Measurements from ENCODE around the gene FBXL20. TPM values are rescaled to one million over a fixed set of nuclear protein-coding genes. Genes with fewer than 3 reads are reported as not detected.
"Not testable (repeated sequence)": the region's sequence is repeated elsewhere in the genome, so short reads cannot be mapped to it uniquely, and the experiment has no call there.

The FBXL20 gene
- total and polyA plus RNA-seq, 5 donors, result 4.0 to 12.4 (median 9.6) TPM

GRCh38 chr17:39327109-39327508 lies 74.3 kb downstream of the FBXL20 start:
- WGBS, result 96% methylated on average over 4 of the region's 4 CpGs
- no peaks in the 10 kb centered on the region for H3K9me3 ChIP-seq (ENCODE audit: control insufficient read depth, low read length)
- H3K27ac ChIP-seq (ENCODE audit: low read length), result no peak overlapping the region
- no peaks in the 10 kb centered on the region for H3K27me3 ChIP-seq (ENCODE audit: control insufficient read depth, insufficient read depth)
- intact Hi-C loops (cut with DNase I), result no loop called here
- DNase-seq (no peak), ATAC-seq (no peak)
- H3K4me1 ChIP-seq (ENCODE audit: control insufficient read depth, insufficient read depth, low read length), result no peaks in the 10 kb centered on the region
- H3K4me3 ChIP-seq (ENCODE audit: low read length), result no peak overlapping the region

GRCh38 chr17:39325528-39326240 lies 75.7 kb downstream of the FBXL20 start:
- Histone ChIP-seq H3K4me1 (ENCODE audit: control insufficient read depth, insufficient read depth, low read length) (no peaks in the 10 kb centered on the region), H3K4me3 (ENCODE audit: low read length) (no peak overlapping the region), H3K27ac (ENCODE audit: low read length) (no peak overlapping the region), H3K27me3 (ENCODE audit: control insufficient read depth, insufficient read depth) (no peaks in the 10 kb centered on the region), H3K9me3 (ENCODE audit: control insufficient read depth, low read length) (no peaks in the 10 kb centered on the region)
- intact Hi-C loops (cut with DNase I), result no loop called here
- peak in 1 of 2 donors; percentile 29 for ATAC-seq
- WGBS, result 73% methylated on average over 4 of the region's 4 CpGs
- no peak for DNase-seq

- H3K27ac ChIP-seq (ENCODE audit: low read length), result no peak overlapping the region
- 90% methylated on average over 8 of the region's 8 CpGs for WGBS
These were observed 82.8 kb downstream of the FBXL20 start for GRCh38 chr17:39318636-39319035.

GRCh38 chr17:39306509-39307212 lies 94.8 kb downstream of the FBXL20 start:
- Histone ChIP-seq H3K9me3 (ENCODE audit: control insufficient read depth, low read length) (no peaks in the 10 kb centered on the region), H3K27me3 (ENCODE audit: control insufficient read depth, insufficient read depth) (no peaks in the 10 kb centered on the region), H3K27ac (ENCODE audit: low read length) (no peak overlapping the region), H3K4me1 (ENCODE audit: control insufficient read depth, insufficient read depth, low read length) (no peaks in the 10 kb centered on the region), H3K4me3 (ENCODE audit: low read length) (no peak overlapping the region)
- 39% methylated on average over 3 of the region's 3 CpGs for WGBS
- intact Hi-C loops (cut with DNase I), result no loop called here
- ATAC-seq (no peak), DNase-seq (no peak)

More at GRCh38 chr17:39318636-39319035, 82.8 kb downstream of the FBXL20 start:
- Histone ChIP-seq H3K9me3 (ENCODE audit: control insufficient read depth, low read length) (no peaks in the 10 kb centered on the region), H3K27me3 (ENCODE audit: control insufficient read depth, insufficient read depth) (no peaks in the 10 kb centered on the region), H3K4me1 (ENCODE audit: control insufficient read depth, insufficient read depth, low read length) (no peaks in the 10 kb centered on the region), H3K4me3 (ENCODE audit: low read length) (no peak overlapping the region)
- no peak for DNase-seq
- intact Hi-C loops (cut with DNase I), result no loop called here
- ATAC-seq, result no peak

GRCh38 chr17:39305978-39306377 lies 95.4 kb downstream of the FBXL20 start:
- Histone ChIP-seq H3K9me3 (ENCODE audit: control insufficient read depth, low read length) (no peaks in the 10 kb centered on the region), H3K27ac (ENCODE audit: low read length) (no peak overlapping the region), H3K4me3 (ENCODE audit: low read length) (no peak overlapping the region), H3K27me3 (ENCODE audit: control insufficient read depth, insufficient read depth) (no peaks in the 10 kb centered on the region), H3K4me1 (ENCODE audit: control insufficient read depth, insufficient read depth, low read length) (no peaks in the 10 kb centered on the region)
- ATAC-seq (no peak), DNase-seq (no peak)
- intact Hi-C loops (cut with DNase I), result no loop called here
- 59% methylated on average over 7 of the region's 7 CpGs for WGBS

- no peaks in the 10 kb centered on the region for H3K9me3 ChIP-seq (ENCODE audit: control insufficient read depth, low read length)
- intact Hi-C loops (cut with DNase I), result no loop called here
- DNase-seq (no peak), ATAC-seq (no peak)
- 98% methylated on average over 1 of the region's 1 CpG for WGBS
- H3K27ac ChIP-seq (ENCODE audit: low read length), result no peak overlapping the region
- H3K27me3 ChIP-seq (ENCODE audit: control insufficient read depth, insufficient read depth), result no peaks in the 10 kb centered on the region
- no peaks in the 10 kb centered on the region for H3K4me1 ChIP-seq (ENCODE audit: control insufficient read depth, insufficient read depth, low read length)
- no peak overlapping the region for H3K4me3 ChIP-seq (ENCODE audit: low read length)
These were observed 97.2 kb downstream of the FBXL20 start for GRCh38 chr17:39304188-39304587.

GRCh38 chr17:39294060-39294459 lies 107.4 kb downstream of the FBXL20 start:
- ATAC-seq (no peak), DNase-seq (no peak)
- H3K27ac ChIP-seq (ENCODE audit: low read length), result no peak overlapping the region
- H3K4me3 ChIP-seq (ENCODE audit: low read length), result no peak overlapping the region
- no peaks in the 10 kb centered on the region for H3K27me3 ChIP-seq (ENCODE audit: control insufficient read depth, insufficient read depth)
- intact Hi-C loops (cut with DNase I), result no loop called here
- H3K9me3 ChIP-seq (ENCODE audit: control insufficient read depth, low read length), result no peaks in the 10 kb centered on the region
- no peaks in the 10 kb centered on the region for H3K4me1 ChIP-seq (ENCODE audit: control insufficient read depth, insufficient read depth, low read length)

- ATAC-seq; intact Hi-C loops (cut with DNase I): not testable (repeated sequence)
These were observed 108.9 kb downstream of the FBXL20 start for GRCh38 chr17:39292546-39292945.

GRCh38 chr17:39286513-39286912 lies 114.9 kb downstream of the FBXL20 start:
- H3K4me3 ChIP-seq (ENCODE audit: low read length); H3K9me3 ChIP-seq (ENCODE audit: control insufficient read depth, low read length); H3K27me3 ChIP-seq (ENCODE audit: control insufficient read depth, insufficient read depth); ATAC-seq; H3K27ac ChIP-seq (ENCODE audit: low read length); H3K4me1 ChIP-seq (ENCODE audit: control insufficient read depth, insufficient read depth, low read length): not testable (repeated sequence)
- peak in 1 of 3 donors; percentile 58 for DNase-seq
- intact Hi-C loops (cut with DNase I), result loop anchor here in 1 of 4 donors (10.0 kb wide), 1 partner anchor 108 kb away; no protein-coding TSS in a partner anchor
- 83% methylated on average over 3 of the region's 3 CpGs for WGBS

More at GRCh38 chr17:39292546-39292945, 108.9 kb downstream of the FBXL20 start:
- not testable (repeated sequence) for H3K4me3 ChIP-seq (ENCODE audit: low read length); H3K9me3 ChIP-seq (ENCODE audit: control insufficient read depth, low read length); DNase-seq; H3K27ac ChIP-seq (ENCODE audit: low read length); H3K4me1 ChIP-seq (ENCODE audit: control insufficient read depth, insufficient read depth, low read length); H3K27me3 ChIP-seq (ENCODE audit: control insufficient read depth, insufficient read depth)
- 98% methylated on average over 8 of the region's 8 CpGs for whole genome bisulfite sequencing

- H3K27me3 ChIP-seq (ENCODE audit: control insufficient read depth, insufficient read depth), result no peaks in the 10 kb centered on the region
- intact Hi-C loops (cut with DNase I), result loop anchor here in 1 of 4 donors (10.0 kb wide), 1 partner anchor 110 kb away; no protein-coding TSS in a partner anchor
- no peak for ATAC-seq
- 97% methylated on average over 5 of the region's 5 CpGs for WGBS
- DNase-seq, result no peak
- no peak overlapping the region for H3K27ac ChIP-seq (ENCODE audit: low read length)
- no peaks in the 10 kb centered on the region for H3K9me3 ChIP-seq (ENCODE audit: control insufficient read depth, low read length)
- no peak overlapping the region for H3K4me3 ChIP-seq (ENCODE audit: low read length)
- H3K4me1 ChIP-seq (ENCODE audit: control insufficient read depth, insufficient read depth, low read length), result no peaks in the 10 kb centered on the region
These were observed 116.7 kb downstream of the FBXL20 start for GRCh38 chr17:39284685-39285084.

GRCh38 chr17:39283896-39284295 lies 117.5 kb downstream of the FBXL20 start:
- intact Hi-C loops (cut with DNase I), result loop anchor here in 1 of 4 donors (10.0 kb wide), 1 partner anchor 111 kb away; no protein-coding TSS in a partner anchor
- ATAC-seq (no peak), DNase-seq (no peak)
- Histone ChIP-seq H3K4me3 (ENCODE audit: low read length) (no peak overlapping the region), H3K27ac (ENCODE audit: low read length) (no peak overlapping the region), H3K4me1 (ENCODE audit: control insufficient read depth, insufficient read depth, low read length) (no peaks in the 10 kb centered on the region), H3K27me3 (ENCODE audit: control insufficient read depth, insufficient read depth) (no peaks in the 10 kb centered on the region), H3K9me3 (ENCODE audit: control insufficient read depth, low read length) (no peaks in the 10 kb centered on the region)
- 76% methylated on average over 1 of the region's 1 CpG for WGBS

Measured in right cardiac atrium (tissue), 5 donors.